H4 (cell line): Measurements from ENCODE around the gene RIC8B. TPM values are rescaled to one million over a fixed set of nuclear protein-coding genes. Genes with fewer than 3 reads are reported as not detected.

Experiments
- DNase-seq: peaks from one replicate; pipeline ENCODE4 v3.0.0-alpha.2; 2015; ENCODE audit warnings: low spot score
- total RNA-seq: library from RNA; depleted of rRNA; stranded (reverse); fragments of >200 nt; shearing (Covaris generic); gene quantifications from 2 replicates; pipeline ENCODE4 v1.2.3, GENCODE V29; 2014

The RIC8B gene
- total RNA-seq, 1 experiment from 2014 or later = 8.6 TPM

GRCh38 chr12:106867651-106868050, 93.2 kb downstream of the RIC8B start:
- no peak for DNase-seq

GRCh38 chr12:106868982-106869700, 94.7 kb downstream of the RIC8B start:
- no peak for DNase-seq

GRCh38 chr12:106870116-106870515, 95.6 kb downstream of the RIC8B start:
- no peak for DNase-seq

GRCh38 chr12:106871477-106871876, 97.0 kb downstream of the RIC8B start:
- DNase-seq = no peak

- no peak for DNase-seq
These were observed 99.5 kb downstream of the RIC8B start for GRCh38 chr12:106873983-106874382.

GRCh38 chr12:106878804-106879203, 104.3 kb downstream of the RIC8B start:
- no peak for DNase-seq

GRCh38 chr12:106879612-106880011, 105.1 kb downstream of the RIC8B start:
- DNase-seq = no peak

GRCh38 chr12:106883426-106883825, 108.9 kb downstream of the RIC8B start:
- no peak for DNase-seq

- DNase-seq = no peak
These were observed 110.5 kb downstream of the RIC8B start for GRCh38 chr12:106885026-106885425.

- no peak for DNase-seq
These were observed 111.2 kb downstream of the RIC8B start for GRCh38 chr12:106885541-106886249.

- DNase-seq = no peak
These were observed 112.5 kb downstream of the RIC8B start for GRCh38 chr12:106886932-106887331.

- DNase-seq = no peak
These were observed 114.0 kb downstream of the RIC8B start for GRCh38 chr12:106888348-106888970.

- no peak for DNase-seq
These were observed 114.8 kb downstream of the RIC8B start for GRCh38 chr12:106889326-106889725.

GRCh38 chr12:106889950-106890626, 115.6 kb downstream of the RIC8B start:
- no peak for DNase-seq

- DNase-seq = peak; percentile 58
These were observed 117.6 kb downstream of the RIC8B start for GRCh38 chr12:106892075-106892474.

- DNase-seq = peak; percentile 85
These were observed 119.0 kb downstream of the RIC8B start for GRCh38 chr12:106893451-106893850.

GRCh38 chr12:106894774-106895173, 120.3 kb downstream of the RIC8B start:
- DNase-seq = no peak

- no peak for DNase-seq
These were observed 122.1 kb downstream of the RIC8B start for GRCh38 chr12:106896603-106897002.

- no peak for DNase-seq
These were observed 122.6 kb downstream of the RIC8B start for GRCh38 chr12:106897082-106897481.

- DNase-seq = no peak
These were observed 123.8 kb downstream of the RIC8B start for GRCh38 chr12:106897981-106898901.

- no peak for DNase-seq
These were observed 126.1 kb downstream of the RIC8B start for GRCh38 chr12:106900554-106900953.
